Measurements from ENCODE around the gene ASXL3.

GRCh38 chr18:33611525-33612135, 33.6 kb downstream of the ASXL3 start:
- TF ChIP-seq, protein P1, sequence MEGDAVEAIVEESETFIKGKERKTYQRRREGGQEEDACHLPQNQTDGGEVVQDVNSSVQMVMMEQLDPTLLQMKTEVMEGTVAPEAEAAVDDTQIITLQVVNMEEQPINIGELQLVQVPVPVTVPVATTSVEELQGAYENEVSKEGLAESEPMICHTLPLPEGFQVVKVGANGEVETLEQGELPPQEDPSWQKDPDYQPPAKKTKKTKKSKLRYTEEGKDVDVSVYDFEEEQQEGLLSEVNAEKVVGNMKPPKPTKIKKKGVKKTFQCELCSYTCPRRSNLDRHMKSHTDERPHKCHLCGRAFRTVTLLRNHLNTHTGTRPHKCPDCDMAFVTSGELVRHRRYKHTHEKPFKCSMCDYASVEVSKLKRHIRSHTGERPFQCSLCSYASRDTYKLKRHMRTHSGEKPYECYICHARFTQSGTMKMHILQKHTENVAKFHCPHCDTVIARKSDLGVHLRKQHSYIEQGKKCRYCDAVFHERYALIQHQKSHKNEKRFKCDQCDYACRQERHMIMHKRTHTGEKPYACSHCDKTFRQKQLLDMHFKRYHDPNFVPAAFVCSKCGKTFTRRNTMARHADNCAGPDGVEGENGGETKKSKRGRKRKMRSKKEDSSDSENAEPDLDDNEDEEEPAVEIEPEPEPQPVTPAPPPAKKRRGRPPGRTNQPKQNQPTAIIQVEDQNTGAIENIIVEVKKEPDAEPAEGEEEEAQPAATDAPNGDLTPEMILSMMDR (IDR thresholded peaks at IDR 0.05; ENCODE audit: insufficient read depth, low read length, poor library complexity, severe bottlenecking) = no peak
- TF ChIP-seq EZH2phosphoT487 (conservative IDR thresholded peaks at IDR 0.05; ENCODE audit: low read length) = no peak
